ENCODE data around the gene POMGNT1.

POMGNT1 gene

GRCh38 chr1:46181343-46182260 is 16.6 kb downstream of the POMGNT1 start:
- no peak for DNase-seq

GRCh38 chr1:46180082-46180616 is 18.1 kb downstream of the POMGNT1 start:
- DNase-seq, result no peak

- peak; percentile 61 for DNase-seq
These were observed 18.8 kb downstream of the POMGNT1 start for GRCh38 chr1:46179138-46180081.

- DNase-seq, result no peak
These were observed 21.9 kb downstream of the POMGNT1 start, which contains the start of gene P3R3URF for GRCh38 chr1:46176211-46176865. Gene P3R3URF, minus strand, starts transcription at chr1:46176488. Its CDS starts 17 bp downstream, at chr1:46176471.

GRCh38 chr1:46175243-46175642 is 23.0 kb downstream of the POMGNT1 start:
- no peak for DNase-seq

- no peak for DNase-seq
These were observed 23.6 kb downstream of the POMGNT1 start, which contains the start of gene TSPAN1 for GRCh38 chr1:46174448-46175231. Gene TSPAN1, plus strand, starts transcription at chr1:46175087. Its CDS starts 6,021 bp downstream, at chr1:46181108.

- no peak for DNase-seq
These were observed 24.8 kb downstream of the POMGNT1 start for GRCh38 chr1:46173361-46173856.

GRCh38 chr1:46172321-46172720 is 25.9 kb downstream of the POMGNT1 start:
- DNase-seq, result no peak

GRCh38 chr1:46171871-46172270 is 26.4 kb downstream of the POMGNT1 start:
- DNase-seq, result no peak

- DNase-seq, result no peak
These were observed 26.9 kb downstream of the POMGNT1 start for GRCh38 chr1:46171351-46171750.

- DNase-seq, result no peak
These were observed 28.3 kb downstream of the POMGNT1 start for GRCh38 chr1:46169811-46170454.

GRCh38 chr1:46168477-46168876 is 29.8 kb downstream of the POMGNT1 start:
- DNase-seq, result no peak

- DNase-seq, result peak; percentile 25
These were observed 31.4 kb downstream of the POMGNT1 start for GRCh38 chr1:46166521-46167462.

GRCh38 chr1:46160212-46160611 is 38.0 kb downstream of the POMGNT1 start:
- DNase-seq, result no peak

GRCh38 chr1:46159516-46159915 is 38.7 kb downstream of the POMGNT1 start:
- no peak for DNase-seq

- no peak for DNase-seq
These were observed 39.6 kb downstream of the POMGNT1 start for GRCh38 chr1:46158312-46159281.

- DNase-seq, result no peak
These were observed 40.3 kb downstream of the POMGNT1 start for GRCh38 chr1:46157916-46158311.

GRCh38 chr1:46153732-46154131 is 44.5 kb downstream of the POMGNT1 start:
- DNase-seq, result no peak

Measured in activated CD4-positive, alpha-beta T cell treated with anti-CD3 and anti-CD28 coated beads, Interleukin-2, amount 50 U/mL, for 1 hour (primary cell).